Neural crest cell (in vitro differentiated cells): ENCODE results near the gene ZFAND5. TPM values are rescaled to one million over a fixed set of nuclear protein-coding genes. Genes with fewer than 3 reads are reported as not detected.

Experiments
- DNase-seq: peaks from one replicate; pipeline ENCODE4 v3.0.0; 2021; ENCODE audit warnings: low read depth, mixed read lengths, low spot score
- H3K27ac Mint-ChIP-seq: one replicate; pipeline ENCODE4 v1.8.0; 2021; ENCODE audit warnings: mild to moderate bottlenecking, mixed read lengths; ENCODE audit not compliant: unreplicated experiment
- H3K27me3 Mint-ChIP-seq: 2 replicates; pipeline ENCODE4 v1.8.0; 2021; ENCODE audit warnings: low read depth, mild to moderate bottlenecking, mixed read lengths
- H3K36me3 Mint-ChIP-seq: 2 replicates; pipeline ENCODE4 v1.8.0; 2021; ENCODE audit warnings: low read depth, mild to moderate bottlenecking, mixed read lengths
- H3K4me1 Mint-ChIP-seq: 2 replicates; pipeline ENCODE4 v1.8.0; 2021; ENCODE audit warnings: mixed read lengths
- H3K4me3 Mint-ChIP-seq: one replicate; pipeline ENCODE4 v1.8.0; 2021; ENCODE audit warnings: mild to moderate bottlenecking, mixed read lengths
- H3K9me3 Mint-ChIP-seq: 2 replicates; pipeline ENCODE4 v1.8.0; 2021; ENCODE audit warnings: mixed read lengths
- total RNA-seq: library from RNA; stranded (reverse); gene quantifications from 2 replicates; pipeline ENCODE4 v1.2.1, GENCODE V29; 2021
- TF ChIP-seq, protein P1 (sequence below): fragments of 200-600 bp; sonication (generic); conservative IDR thresholded peaks from 2 replicates; pipeline ENCODE4 v1.5.0; 2021; ENCODE audit warnings: antibody characterized with exemption, mild to moderate bottlenecking

Gene ZFAND5
- total RNA-seq, 1 donor from 2014 or later, result 201 TPM

DNA sequence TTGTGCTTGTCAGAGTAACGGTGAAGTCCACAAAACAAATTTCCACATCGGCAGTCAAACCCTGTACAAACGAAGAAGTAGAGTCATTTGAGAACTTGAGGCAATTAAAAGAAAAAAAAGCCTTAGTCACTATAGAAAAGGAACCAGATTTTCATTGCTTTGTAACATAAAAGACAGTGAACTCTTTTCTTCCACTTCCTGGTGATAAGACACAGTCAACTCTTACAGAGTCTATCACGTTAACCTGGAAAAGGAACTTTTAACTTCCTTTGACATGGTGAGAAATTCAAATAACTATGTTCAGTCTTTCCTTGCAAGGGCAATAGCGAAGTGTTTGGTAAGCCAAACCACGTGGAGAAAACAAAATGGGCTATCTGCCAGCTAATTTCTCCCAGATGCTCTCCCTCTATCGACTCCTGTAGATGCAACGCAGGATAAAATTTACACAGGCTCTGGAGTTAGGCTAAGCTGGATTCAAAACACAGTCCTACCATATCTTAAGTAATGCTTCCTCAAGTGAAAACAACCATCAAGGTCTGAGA, 8.9 kb downstream of the ZFAND5 start:
- TF ChIP-seq, protein P1, sequence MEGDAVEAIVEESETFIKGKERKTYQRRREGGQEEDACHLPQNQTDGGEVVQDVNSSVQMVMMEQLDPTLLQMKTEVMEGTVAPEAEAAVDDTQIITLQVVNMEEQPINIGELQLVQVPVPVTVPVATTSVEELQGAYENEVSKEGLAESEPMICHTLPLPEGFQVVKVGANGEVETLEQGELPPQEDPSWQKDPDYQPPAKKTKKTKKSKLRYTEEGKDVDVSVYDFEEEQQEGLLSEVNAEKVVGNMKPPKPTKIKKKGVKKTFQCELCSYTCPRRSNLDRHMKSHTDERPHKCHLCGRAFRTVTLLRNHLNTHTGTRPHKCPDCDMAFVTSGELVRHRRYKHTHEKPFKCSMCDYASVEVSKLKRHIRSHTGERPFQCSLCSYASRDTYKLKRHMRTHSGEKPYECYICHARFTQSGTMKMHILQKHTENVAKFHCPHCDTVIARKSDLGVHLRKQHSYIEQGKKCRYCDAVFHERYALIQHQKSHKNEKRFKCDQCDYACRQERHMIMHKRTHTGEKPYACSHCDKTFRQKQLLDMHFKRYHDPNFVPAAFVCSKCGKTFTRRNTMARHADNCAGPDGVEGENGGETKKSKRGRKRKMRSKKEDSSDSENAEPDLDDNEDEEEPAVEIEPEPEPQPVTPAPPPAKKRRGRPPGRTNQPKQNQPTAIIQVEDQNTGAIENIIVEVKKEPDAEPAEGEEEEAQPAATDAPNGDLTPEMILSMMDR, result no peak
- Mint-ChIP-seq H3K27me3 (no peaks in the 10 kb centered on the region), H3K4me1 (peaks cover 48% of the 10 kb centered on the region), H3K27ac (no peak overlapping the region), H3K9me3 (no peaks in the 10 kb centered on the region), H3K36me3 (peaks cover 44% of the 10 kb centered on the region), H3K4me3 (peak overlapping the region; percentile 52)
- DNase-seq, result no peak

DNA sequence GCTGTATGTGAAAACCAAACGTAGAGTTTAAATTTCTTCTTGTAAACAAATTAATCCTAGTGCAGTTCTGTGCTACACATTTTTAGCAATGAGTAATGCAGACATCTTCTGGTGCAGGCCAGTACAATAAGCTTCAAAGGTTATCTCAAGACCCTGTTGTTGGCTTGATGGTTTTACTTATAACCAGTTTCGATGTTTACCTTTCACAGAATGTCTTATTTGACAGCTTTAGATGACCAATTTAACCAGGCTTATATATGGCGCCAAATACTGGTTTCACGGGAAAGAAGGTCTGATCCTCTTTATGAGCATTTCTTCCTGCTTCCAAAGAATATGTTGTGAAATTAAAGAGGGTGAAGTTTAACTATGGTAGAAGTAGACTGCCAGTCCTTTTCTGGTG, 9.9 kb downstream of the ZFAND5 start:
- Mint-ChIP-seq H3K9me3 (no peaks in the 10 kb centered on the region), H3K27me3 (no peaks in the 10 kb centered on the region), H3K36me3 (peaks cover 38% of the 10 kb centered on the region), H3K27ac (no peak overlapping the region), H3K4me1 (peaks cover 44% of the 10 kb centered on the region), H3K4me3 (peak overlapping the region; percentile 31)
- TF ChIP-seq, protein P1, result no peak
- DNase-seq, result no peak

DNA sequence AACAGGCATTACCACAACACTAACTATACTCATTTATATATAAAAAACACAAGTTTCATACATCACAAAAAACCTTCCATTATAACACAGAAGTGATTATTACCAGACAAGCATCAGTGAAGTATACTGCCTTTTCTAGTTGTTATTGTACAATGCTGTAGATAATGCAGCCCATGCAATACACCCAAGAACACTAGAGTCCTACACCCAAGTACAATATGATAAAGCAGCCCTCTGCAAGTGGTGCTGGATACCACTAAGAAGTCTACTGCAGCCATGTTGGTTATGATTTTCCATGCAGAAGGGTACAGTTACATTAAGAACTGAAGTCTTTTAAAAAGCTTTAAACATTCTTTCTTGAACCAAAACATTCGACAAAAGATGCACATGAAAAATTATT, 10.3 kb downstream of the ZFAND5 start:
- Mint-ChIP-seq H3K27ac (no peak overlapping the region), H3K4me1 (peaks cover 43% of the 10 kb centered on the region), H3K9me3 (no peaks in the 10 kb centered on the region), H3K36me3 (peaks cover 38% of the 10 kb centered on the region), H3K4me3 (no peak overlapping the region), H3K27me3 (no peaks in the 10 kb centered on the region)
- TF ChIP-seq, protein P1, result no peak
- no peak for DNase-seq

DNA sequence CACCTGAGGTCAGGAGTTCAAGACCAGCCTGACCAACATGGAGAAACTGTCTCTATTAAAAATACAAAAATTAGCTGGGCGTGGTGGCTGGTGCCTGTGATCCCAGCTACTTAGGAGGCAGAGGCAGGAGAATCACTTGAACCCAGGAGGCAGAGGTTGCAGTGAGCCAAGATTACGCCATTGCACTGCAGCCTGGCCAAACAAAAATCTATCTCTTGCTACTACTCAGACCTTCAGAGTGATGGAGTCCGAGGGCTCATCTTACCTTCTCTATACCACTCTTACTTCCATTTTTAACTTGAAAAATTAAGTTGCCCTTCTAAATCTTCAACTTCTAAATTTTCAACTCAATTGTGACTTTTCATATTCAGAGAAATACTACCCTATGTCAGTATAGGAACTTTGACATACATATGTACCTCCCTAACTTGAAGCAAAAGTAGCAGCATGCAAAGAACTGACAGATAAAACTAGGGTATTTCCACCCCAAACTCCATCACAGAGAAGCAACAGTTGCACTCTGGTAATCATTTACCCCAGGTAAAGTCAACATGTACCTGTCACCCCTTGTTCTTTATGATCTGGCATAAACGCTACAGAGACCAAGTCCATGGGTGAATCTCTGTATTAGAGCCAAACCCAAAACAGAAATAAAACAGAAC, 11.4 kb downstream of the ZFAND5 start:
- H3K4me3 Mint-ChIP-seq, result peak overlapping the region; percentile 3
- DNase-seq, result no peak
- H3K27ac Mint-ChIP-seq, result no peak overlapping the region
- TF ChIP-seq, protein P1, result no peak
- no peaks in the 10 kb centered on the region for H3K27me3 Mint-ChIP-seq
- H3K9me3 Mint-ChIP-seq, result no peaks in the 10 kb centered on the region
- peaks cover 35% of the 10 kb centered on the region for H3K36me3 Mint-ChIP-seq
- H3K4me1 Mint-ChIP-seq, result peaks cover 33% of the 10 kb centered on the region

DNA sequence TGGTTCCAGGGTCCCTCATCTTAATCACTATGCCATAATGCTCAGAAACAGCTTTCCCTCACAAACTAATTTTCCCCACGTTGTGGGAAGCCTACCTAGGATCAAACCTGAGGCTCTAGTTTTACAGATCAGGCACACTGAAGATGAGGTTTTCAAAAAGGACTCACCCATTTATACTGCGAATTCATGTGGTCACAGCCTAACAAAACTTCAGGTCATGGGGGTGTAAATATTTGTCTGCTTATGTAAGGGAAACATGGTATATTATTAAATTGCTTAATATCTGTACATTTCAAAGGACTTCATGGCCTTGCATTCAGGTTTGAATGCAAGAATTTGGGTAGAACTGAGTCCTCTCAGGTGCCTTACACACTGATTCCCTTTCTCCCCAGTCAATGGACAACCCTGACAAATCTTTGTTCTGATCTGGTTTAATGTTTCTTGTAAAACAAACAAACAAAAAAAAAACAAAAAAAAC, 12.1 kb downstream of the ZFAND5 start:
- Mint-ChIP-seq H3K4me1 (peaks cover 27% of the 10 kb centered on the region), H3K9me3 (no peaks in the 10 kb centered on the region), H3K4me3 (no peak overlapping the region), H3K36me3 (peaks cover 31% of the 10 kb centered on the region), H3K27ac (no peak overlapping the region), H3K27me3 (no peaks in the 10 kb centered on the region)
- TF ChIP-seq, protein P1, result no peak
- no peak for DNase-seq
